Astrocyte of the spinal cord (primary cell): ENCODE measurements around the gene NFIC.
"Not testable (repeated sequence)": the region's sequence is repeated elsewhere in the genome, so short reads cannot be mapped to it uniquely, and the experiment has no call there.

Experiments
- DNase-seq: peaks from one replicate; pipeline ENCODE4 v3.0.0; 2011; ENCODE audit warnings: low read depth, low spot score
- H3K4me3 ChIP-seq: 2 replicates; pipeline ENCODE4 v1.5.1; 2011; ENCODE audit warnings: low read depth, mild to moderate bottlenecking, low read length, moderate library complexity
- in situ Hi-C: cut with HindIII; loops from 2 replicates; pipeline ENCODE4 v1.10.0; 2017; ENCODE audit warnings: low sequenced_read_pairs
- TF ChIP-seq, protein P1 (sequence below): IDR thresholded peaks from 2 replicates; pipeline ENCODE4 v1.5.1; 2012; ENCODE audit warnings: low read depth, mild to moderate bottlenecking, low read length, inconsistent platforms

The NFIC gene

DNA sequence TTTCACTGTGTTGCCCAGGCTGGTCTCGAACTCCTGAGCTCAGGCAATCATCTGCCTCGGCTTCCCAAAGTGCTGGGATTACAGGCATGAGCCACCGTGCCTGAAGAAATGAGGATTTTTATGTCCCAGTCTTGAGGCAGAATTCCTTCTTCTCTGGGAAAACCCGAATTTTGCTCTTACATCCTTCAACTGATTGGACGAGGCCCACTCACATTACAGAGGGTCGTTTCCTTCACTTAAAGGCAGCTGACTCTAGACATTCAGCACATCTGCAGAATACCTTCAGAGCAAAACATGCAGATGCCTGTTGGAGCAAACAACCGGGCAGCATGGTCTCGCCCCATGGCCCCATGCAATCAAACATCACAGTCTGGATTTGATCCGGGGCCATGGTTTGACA is 36.3 kb upstream of the NFIC start:
- DNase-seq = no peak
- in situ Hi-C loops = no loop called here
- TF ChIP-seq, protein P1, sequence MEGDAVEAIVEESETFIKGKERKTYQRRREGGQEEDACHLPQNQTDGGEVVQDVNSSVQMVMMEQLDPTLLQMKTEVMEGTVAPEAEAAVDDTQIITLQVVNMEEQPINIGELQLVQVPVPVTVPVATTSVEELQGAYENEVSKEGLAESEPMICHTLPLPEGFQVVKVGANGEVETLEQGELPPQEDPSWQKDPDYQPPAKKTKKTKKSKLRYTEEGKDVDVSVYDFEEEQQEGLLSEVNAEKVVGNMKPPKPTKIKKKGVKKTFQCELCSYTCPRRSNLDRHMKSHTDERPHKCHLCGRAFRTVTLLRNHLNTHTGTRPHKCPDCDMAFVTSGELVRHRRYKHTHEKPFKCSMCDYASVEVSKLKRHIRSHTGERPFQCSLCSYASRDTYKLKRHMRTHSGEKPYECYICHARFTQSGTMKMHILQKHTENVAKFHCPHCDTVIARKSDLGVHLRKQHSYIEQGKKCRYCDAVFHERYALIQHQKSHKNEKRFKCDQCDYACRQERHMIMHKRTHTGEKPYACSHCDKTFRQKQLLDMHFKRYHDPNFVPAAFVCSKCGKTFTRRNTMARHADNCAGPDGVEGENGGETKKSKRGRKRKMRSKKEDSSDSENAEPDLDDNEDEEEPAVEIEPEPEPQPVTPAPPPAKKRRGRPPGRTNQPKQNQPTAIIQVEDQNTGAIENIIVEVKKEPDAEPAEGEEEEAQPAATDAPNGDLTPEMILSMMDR = no peak
- H3K4me3 ChIP-seq = no peak overlapping the region

DNA sequence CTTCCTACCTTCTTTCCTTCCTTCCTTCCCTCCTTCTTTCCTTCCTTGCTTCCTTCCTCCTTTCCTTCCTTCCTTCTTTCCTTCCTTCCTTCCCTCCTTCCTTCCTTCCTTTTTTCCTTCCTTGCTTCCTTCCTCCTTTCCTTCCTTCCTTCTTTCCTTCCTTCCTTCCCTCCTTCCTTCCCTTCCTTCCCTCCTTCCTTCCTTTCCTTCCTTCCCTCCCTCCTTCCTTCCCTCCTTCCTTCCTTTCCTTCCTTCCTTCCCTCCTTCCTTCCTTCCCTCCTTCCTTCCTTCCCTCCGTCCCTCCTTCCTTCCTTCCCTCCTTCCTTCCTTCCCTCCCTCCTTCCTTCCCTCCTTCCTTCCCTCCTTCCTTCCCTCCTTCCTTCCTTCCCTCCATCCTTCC is 34.2 kb upstream of the NFIC start:
- DNase-seq, in situ Hi-C loops, H3K4me3 ChIP-seq: not testable (repeated sequence)

GRCh38 chr19:3333020-3333583 is 33.3 kb upstream of the NFIC start:
- in situ Hi-C loops = no loop called here
- H3K4me3 ChIP-seq = no peak overlapping the region
- no peak for DNase-seq
- TF ChIP-seq, protein P1 = no peak

DNA sequence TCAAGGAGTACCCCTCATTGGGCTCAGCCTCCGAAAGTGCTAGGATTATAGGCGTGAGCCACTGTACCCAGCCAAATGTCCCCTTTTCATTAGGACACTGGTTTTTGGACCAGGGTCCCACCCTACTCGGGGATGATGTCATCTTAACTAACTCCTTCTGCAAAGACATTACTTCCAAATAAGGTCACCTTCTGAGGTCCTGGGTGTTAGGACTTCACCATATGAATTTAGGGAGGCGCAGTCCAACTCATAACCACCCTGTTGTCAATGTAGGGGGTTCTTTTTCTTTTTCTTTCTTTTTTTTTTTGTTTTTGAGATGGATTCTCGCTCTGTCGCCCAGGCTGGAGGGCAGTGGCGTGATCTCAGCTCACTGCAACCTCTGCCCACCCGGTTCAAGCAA is 32.7 kb upstream of the NFIC start:
- in situ Hi-C loops = no loop called here
- TF ChIP-seq, protein P1 = no peak
- no peak overlapping the region for H3K4me3 ChIP-seq
- DNase-seq = no peak

DNA sequence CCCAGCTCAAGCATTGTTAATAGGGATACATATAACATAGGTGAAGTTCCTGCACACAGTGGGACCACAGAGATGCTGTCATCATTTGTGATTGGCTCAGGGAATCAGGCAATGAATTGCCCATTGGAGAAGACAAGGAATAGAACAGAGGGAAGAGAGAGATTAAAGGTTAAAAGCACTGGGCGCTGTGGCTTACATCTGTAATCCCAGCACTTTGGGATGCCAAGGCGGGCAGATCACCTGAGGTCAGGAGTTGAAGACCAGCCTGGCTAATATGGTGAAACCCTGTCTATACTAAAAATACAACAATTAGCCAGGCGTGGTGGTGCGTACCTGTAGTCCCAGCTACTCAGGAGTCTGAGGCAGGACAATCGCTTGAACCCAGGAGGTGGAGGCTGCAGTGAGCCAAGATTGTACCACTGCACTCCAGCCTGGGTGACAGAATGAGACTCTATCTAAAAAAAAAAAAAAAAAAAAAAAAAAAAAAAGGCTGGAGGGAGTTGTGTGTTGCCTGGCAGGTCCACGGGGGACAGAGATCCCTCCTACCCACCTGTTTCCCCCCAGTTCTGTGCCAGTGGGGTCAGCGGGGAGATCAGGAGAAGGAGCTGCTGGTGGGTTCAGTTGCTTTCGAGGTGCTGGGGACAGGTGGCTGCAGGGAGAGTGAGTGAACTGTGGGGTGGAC is 31.5 kb upstream of the NFIC start:
- in situ Hi-C loops, H3K4me3 ChIP-seq, DNase-seq: not testable (repeated sequence)

DNA sequence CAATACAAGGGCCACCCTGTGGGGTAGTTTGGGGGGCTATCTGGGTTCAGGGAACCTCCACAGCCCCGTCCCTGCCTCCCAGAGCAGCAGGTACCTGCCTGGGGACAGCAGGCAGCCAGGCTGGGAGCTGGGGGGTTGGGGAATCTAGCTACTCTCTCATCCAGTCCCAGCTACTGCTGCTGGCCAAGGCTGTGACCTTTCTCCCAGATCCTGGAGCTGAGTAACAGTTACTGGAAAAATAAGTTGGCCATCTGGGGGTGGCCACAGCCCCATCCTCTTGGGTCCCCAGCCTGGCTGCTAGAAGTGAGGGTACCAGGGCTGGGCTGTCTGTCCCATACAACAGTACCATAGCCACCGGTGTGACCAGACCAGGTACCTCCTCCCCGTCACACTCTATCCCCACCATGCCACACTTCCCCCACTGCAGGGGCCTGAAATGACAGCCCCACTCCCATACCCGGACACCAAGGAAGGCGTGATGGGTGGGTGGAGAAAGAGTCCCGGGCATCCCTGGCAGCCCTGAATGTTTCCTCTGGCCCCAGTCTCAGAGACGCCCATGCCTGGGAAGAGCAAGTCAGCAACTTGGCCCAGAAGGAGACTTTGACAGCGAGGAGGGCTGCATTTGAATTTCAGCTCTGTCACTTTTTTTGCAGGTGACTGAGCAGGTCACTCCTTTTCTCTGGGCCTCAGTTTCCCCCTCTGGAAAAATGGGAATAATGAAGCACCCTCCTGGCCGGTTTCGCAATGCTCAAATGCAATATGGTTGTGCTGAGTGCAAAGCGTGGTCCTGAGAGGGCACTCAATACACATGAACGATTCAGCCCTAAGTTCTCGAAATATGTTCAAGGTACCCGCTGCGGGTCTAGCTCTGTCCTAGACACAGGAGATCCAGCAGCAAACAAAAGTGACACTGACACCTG is 30.7 kb upstream of the NFIC start:
- no peak for DNase-seq

DNA sequence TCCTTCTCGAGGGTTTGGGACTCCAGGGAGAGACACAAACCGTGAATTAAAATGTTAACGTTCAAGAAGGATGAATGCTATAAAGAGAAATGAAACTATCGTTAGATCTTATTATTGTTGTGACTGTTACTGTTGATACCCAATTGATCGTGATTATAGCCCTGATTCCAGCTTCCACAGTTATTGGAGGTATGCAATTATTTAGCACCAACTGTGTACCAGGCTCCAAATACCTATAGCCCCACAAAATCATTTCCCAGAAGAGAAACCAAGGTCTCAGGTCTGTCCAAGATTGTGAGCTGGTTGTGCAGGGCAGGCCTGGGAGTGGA is 30.1 kb upstream of the NFIC start:
- in situ Hi-C loops = no loop called here
- TF ChIP-seq, protein P1 = no peak
- H3K4me3 ChIP-seq = no peak overlapping the region
- no peak for DNase-seq

More for the DNA sequence above, 30.7 kb upstream of the NFIC start:
- TF ChIP-seq, protein P1 = no peak
- no peak overlapping the region for H3K4me3 ChIP-seq
- in situ Hi-C loops = no loop called here
